H9 (cell line): ENCODE results near the gene DOK6. TPM values are rescaled to one million over a fixed set of nuclear protein-coding genes. Genes with fewer than 3 reads are reported as not detected.

Source experiments
- DNase-seq: peaks from one replicate; pipeline ENCODE4 v3.0.0-alpha.2; 2017
- H2AFZ ChIP-seq: one replicate; pipeline ENCODE4 v1.6.1; 2013; ENCODE audit warnings: mild to moderate bottlenecking, low read length, control low read depth, moderate library complexity
- H2AK5ac ChIP-seq: 2 replicates; pipeline ENCODE4 v1.6.1; 2013; ENCODE audit warnings: low read length, control low read depth, mixed read lengths; ENCODE audit not compliant: insufficient read length
- H2BK120ac ChIP-seq: one replicate; pipeline ENCODE4 v1.6.1; 2013; ENCODE audit warnings: low read depth, mild to moderate bottlenecking, low read length, control low read depth, inconsistent platforms; ENCODE audit not compliant: poor library complexity, severe bottlenecking
- H2BK12ac ChIP-seq: 2 replicates; pipeline ENCODE4 v1.6.1; 2013; ENCODE audit warnings: low read length, control low read depth, mixed read lengths, low read depth; ENCODE audit not compliant: insufficient read length
- H2BK15ac ChIP-seq: 2 replicates; pipeline ENCODE4 v1.6.1; 2013; ENCODE audit warnings: low read depth, low read length, control low read depth
- H2BK20ac ChIP-seq: one replicate; pipeline ENCODE4 v1.6.1; 2013; ENCODE audit warnings: low read depth, mild to moderate bottlenecking, low read length, control low read depth, inconsistent platforms; ENCODE audit not compliant: poor library complexity, severe bottlenecking
- H2BK5ac ChIP-seq: 2 replicates; pipeline ENCODE4 v1.6.1; 2013; ENCODE audit warnings: low read length, control low read depth, mixed read lengths; ENCODE audit not compliant: insufficient read length
- H3K14ac ChIP-seq: 2 replicates; pipeline ENCODE4 v1.6.1; 2013; ENCODE audit warnings: low read length, control low read depth; ENCODE audit not compliant: insufficient read depth
- H3K18ac ChIP-seq: 2 replicates; pipeline ENCODE4 v1.6.1; 2013; ENCODE audit warnings: low read depth, mild to moderate bottlenecking, mixed read lengths, low read length, control low read depth; ENCODE audit not compliant: insufficient read length
- H3K23ac ChIP-seq: 2 replicates; pipeline ENCODE4 v1.6.1; 2013; ENCODE audit warnings: low read length, control low read depth, mixed read lengths, low read depth; ENCODE audit not compliant: insufficient read length
- H3K23me2 ChIP-seq: 2 replicates; pipeline ENCODE4 v1.6.1; 2013; ENCODE audit warnings: low read depth, mild to moderate bottlenecking, mixed read lengths, low read length, control low read depth; ENCODE audit not compliant: insufficient read length, poor library complexity, severe bottlenecking
- H3K27ac ChIP-seq: 2 replicates; pipeline ENCODE4 v1.5.1; 2013; ENCODE audit warnings: low read length, control low read depth, mixed read lengths, low read depth; ENCODE audit not compliant: insufficient read length
- H3K27me3 ChIP-seq: 2 replicates; pipeline ENCODE4 v1.6.1; 2013; ENCODE audit warnings: low read length, control low read depth, inconsistent platforms; ENCODE audit not compliant: insufficient read depth
- H3K4ac ChIP-seq: 2 replicates; pipeline ENCODE4 v1.6.1; 2013; ENCODE audit warnings: low read depth, mild to moderate bottlenecking, control low read depth, inconsistent platforms, low read length, moderate library complexity
- H3K4me1 ChIP-seq: 2 replicates; pipeline ENCODE4 v1.6.1; 2013; ENCODE audit warnings: low read length, control low read depth, inconsistent platforms; ENCODE audit not compliant: insufficient read depth
- H3K4me2 ChIP-seq: 2 replicates; pipeline ENCODE4 v1.6.1; 2013; ENCODE audit warnings: low read length, control low read depth, mixed read lengths; ENCODE audit not compliant: insufficient read length, insufficient read depth
- H3K56ac ChIP-seq: 2 replicates; pipeline ENCODE4 v1.6.1; 2013; ENCODE audit warnings: low read depth, mild to moderate bottlenecking, mixed read lengths, low read length, control low read depth; ENCODE audit not compliant: insufficient read length
- H3K79me1 ChIP-seq: 2 replicates; pipeline ENCODE4 v1.6.1; 2013; ENCODE audit warnings: low read depth, mild to moderate bottlenecking, moderate library complexity, low read length, control low read depth, inconsistent platforms; ENCODE audit not compliant: insufficient read depth, poor library complexity, severe bottlenecking
- H3K79me2 ChIP-seq: 2 replicates; pipeline ENCODE4 v1.6.1; 2013; ENCODE audit warnings: low read length, control low read depth, inconsistent platforms; ENCODE audit not compliant: insufficient read depth
- H3K9ac ChIP-seq: 2 replicates; pipeline ENCODE4 v1.6.1; 2013; ENCODE audit warnings: low read length, control low read depth, mixed read lengths; ENCODE audit not compliant: insufficient read length; ENCODE audit errors: extremely low read depth
- H3K9me3 ChIP-seq: one replicate; pipeline ENCODE4 v1.6.1; 2013; ENCODE audit warnings: low read depth, low read length, inconsistent platforms; ENCODE audit not compliant: control insufficient read depth
- H3T11ph ChIP-seq: one replicate; pipeline ENCODE4 v1.6.1; 2013; ENCODE audit warnings: mild to moderate bottlenecking, low read length, control low read depth, inconsistent platforms
- H4K20me1 ChIP-seq: one replicate; pipeline ENCODE4 v1.6.1; 2013; ENCODE audit not compliant: control insufficient read depth, insufficient read length, insufficient read depth
- H4K5ac ChIP-seq: 2 replicates; pipeline ENCODE4 v1.6.1; 2013; ENCODE audit warnings: low read depth, mild to moderate bottlenecking, mixed read lengths, low read length, control low read depth; ENCODE audit not compliant: insufficient read length
- H4K8ac ChIP-seq: replicated peaks from 2 replicates; pipeline ENCODE4 v1.6.1; 2013; ENCODE audit warnings: low read length, control low read depth, mixed read lengths, low read depth; ENCODE audit not compliant: insufficient read length
- H4K91ac ChIP-seq: 2 replicates; pipeline ENCODE4 v1.6.1; 2013; ENCODE audit warnings: low read depth, mild to moderate bottlenecking, moderate library complexity, mixed read lengths, low read length, control low read depth; ENCODE audit not compliant: insufficient read length
- H3K27ac Mint-ChIP-seq, 3 experiments: 2 replicates in 2 of 3; 3 replicates in 1 of 3; pipeline ENCODE4 v1.8.0; 2020 to 2021; ENCODE audit warnings: mixed read lengths in 3 of 3, mild to moderate bottlenecking in 1 of 3, moderate library complexity in 1 of 3
- H3K27me3 Mint-ChIP-seq: 2 replicates; pipeline ENCODE4 v1.8.0; 2021; ENCODE audit warnings: low read depth, mild to moderate bottlenecking, moderate library complexity, mixed read lengths
- H3K36me3 Mint-ChIP-seq, 3 experiments: 2 replicates in 2 of 3; 3 replicates in 1 of 3; pipeline ENCODE4 v1.8.0; 2020 to 2021; ENCODE audit warnings: low read depth in 3 of 3, mixed read lengths in 3 of 3; ENCODE audit not compliant: insufficient read depth in 1 of 3
- H3K4me1 Mint-ChIP-seq, 2 experiments: 2 replicates each; pipeline ENCODE4 v1.8.0; 2020; ENCODE audit warnings: mixed read lengths in 2 of 2
- H3K4me3 Mint-ChIP-seq, 2 experiments: 2 replicates in 1 of 2; 3 replicates in 1 of 2; pipeline ENCODE4 v1.8.0; 2020 to 2021; ENCODE audit warnings: mild to moderate bottlenecking in 2 of 2, mixed read lengths in 2 of 2, moderate library complexity in 1 of 2
- H3K9me3 Mint-ChIP-seq, 2 experiments: 2 replicates in 1 of 2; 3 replicates in 1 of 2; pipeline ENCODE4 v1.8.0; 2020; ENCODE audit warnings: mild to moderate bottlenecking in 2 of 2, mixed read lengths in 2 of 2, moderate library complexity in 1 of 2
- WGBS: extraction: QIAGEN DNeasy Blood & Tissue Kit; methylation state at CpG from one replicate; pipeline ENCODE4 v1.1.7; 2013; ENCODE audit warnings: missing lambda C conversion rate, low lambda C conversion rate, mixed read lengths; ENCODE audit not compliant: insufficient read length; ENCODE audit errors: extremely low coverage; 5-methylcytosine and 5-hydroxymethylcytosine counted together
- total RNA-seq: library from RNA; stranded (reverse); gene quantifications from 2 replicates; pipeline ENCODE4 v1.2.1, GENCODE V29; 2021
- TF ChIP-seq, protein P1 (sequence below): fragments of 200-600 bp; sonication (generic); conservative IDR thresholded peaks from 3 replicates; pipeline ENCODE4 v1.8.0; 2021; ENCODE audit warnings: antibody characterized with exemption, mild to moderate bottlenecking

The DOK6 gene
- total RNA-seq, 1 experiment from 2014 or later: 0.20 TPM

GRCh38 chr18:69480460-69480859 lies 79.8 kb downstream of the DOK6 start:
- H2AFZ ChIP-seq: no peak overlapping the region
- H3K4me2 ChIP-seq: no peak overlapping the region
- H3K14ac ChIP-seq: no peak overlapping the region
- Mint-ChIP-seq H3K4me3 (no peak overlapping the region), H3K4me1 (peaks cover 5 to 6% of the 10 kb centered on the region in 2 experiments), H3K27me3 (no peaks in the 10 kb centered on the region; the same call in 1 of the 2 replicates), H3K27ac (no peak overlapping the region), H3K36me3 (no peaks in the 10 kb centered on the region), H3K9me3 (no peaks in the 10 kb centered on the region)
- H3K79me2 ChIP-seq: no peaks in the 10 kb centered on the region
- H4K91ac ChIP-seq: no peak overlapping the region
- DNase-seq: no peak
- no peak overlapping the region for H4K5ac ChIP-seq
- no peak overlapping the region for H3K4ac ChIP-seq
- no peak overlapping the region for H3K18ac ChIP-seq
- no CpG with 5 or more reads among the region's 5 CpGs for WGBS
- no peak overlapping the region for H2BK15ac ChIP-seq
- H3K9me3 ChIP-seq: no peaks in the 10 kb centered on the region
- no peaks in the 10 kb centered on the region for H3K79me1 ChIP-seq
- no peak overlapping the region for H2BK5ac ChIP-seq
- no peaks in the 10 kb centered on the region for H4K20me1 ChIP-seq
- no peak overlapping the region for H2AK5ac ChIP-seq
- no peak overlapping the region for H3K56ac ChIP-seq
- no peak overlapping the region for H2BK120ac ChIP-seq
- H3K27me3 ChIP-seq: no peaks in the 10 kb centered on the region
- H3T11ph ChIP-seq: no peak overlapping the region
- H3K23me2 ChIP-seq: no peaks in the 10 kb centered on the region
- TF ChIP-seq, protein P1, sequence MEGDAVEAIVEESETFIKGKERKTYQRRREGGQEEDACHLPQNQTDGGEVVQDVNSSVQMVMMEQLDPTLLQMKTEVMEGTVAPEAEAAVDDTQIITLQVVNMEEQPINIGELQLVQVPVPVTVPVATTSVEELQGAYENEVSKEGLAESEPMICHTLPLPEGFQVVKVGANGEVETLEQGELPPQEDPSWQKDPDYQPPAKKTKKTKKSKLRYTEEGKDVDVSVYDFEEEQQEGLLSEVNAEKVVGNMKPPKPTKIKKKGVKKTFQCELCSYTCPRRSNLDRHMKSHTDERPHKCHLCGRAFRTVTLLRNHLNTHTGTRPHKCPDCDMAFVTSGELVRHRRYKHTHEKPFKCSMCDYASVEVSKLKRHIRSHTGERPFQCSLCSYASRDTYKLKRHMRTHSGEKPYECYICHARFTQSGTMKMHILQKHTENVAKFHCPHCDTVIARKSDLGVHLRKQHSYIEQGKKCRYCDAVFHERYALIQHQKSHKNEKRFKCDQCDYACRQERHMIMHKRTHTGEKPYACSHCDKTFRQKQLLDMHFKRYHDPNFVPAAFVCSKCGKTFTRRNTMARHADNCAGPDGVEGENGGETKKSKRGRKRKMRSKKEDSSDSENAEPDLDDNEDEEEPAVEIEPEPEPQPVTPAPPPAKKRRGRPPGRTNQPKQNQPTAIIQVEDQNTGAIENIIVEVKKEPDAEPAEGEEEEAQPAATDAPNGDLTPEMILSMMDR: no peak
- H3K4me1 ChIP-seq: no peaks in the 10 kb centered on the region
- no peak overlapping the region for H3K23ac ChIP-seq
- no peak overlapping the region for H3K27ac ChIP-seq
- H3K9ac ChIP-seq: no peak overlapping the region
- H4K8ac ChIP-seq: no peak overlapping the region
- no peak overlapping the region for H2BK20ac ChIP-seq
- no peak overlapping the region for H2BK12ac ChIP-seq
